Right ventricle myocardium superior (tissue), 1 donor: ENCODE results near the gene FAM81A. TPM values are rescaled to one million over a fixed set of nuclear protein-coding genes. Genes with fewer than 3 reads are reported as not detected.
"Not testable (repeated sequence)": the region's sequence is repeated elsewhere in the genome, so short reads cannot be mapped to it uniquely, and the experiment has no call there.

Experiments
- ATAC-seq: fragments of 200-7000 bp; cut with Tn5 transposase; one replicate; pipeline ENCODE4 v1.9.1; 2020; ENCODE audit warnings: mild to moderate bottlenecking; ENCODE audit not compliant: poor library complexity
- DNase-seq: peaks from one replicate; pipeline ENCODE4 v3.0.0-alpha.2; 2020
- intact Hi-C: fragments of 100-400 bp; cut with DNase I; formaldehyde crosslinking; loops from one replicate; pipeline ENCODE4 v1.11.2; 2022
- long read RNA-seq: library from polyadenylated mRNA; unstranded; transcript quantifications from one replicate; pipeline ENCODE4 v2.0.0, GENCODE V29; 2021
- total RNA-seq: library from RNA; stranded (reverse); fragmentation: NEBNext Ultra II Directional; extraction: Animal tissue kit (Norgen Biotek cat#: 25700); gene quantifications from one replicate; pipeline ENCODE4 v1.2.1, GENCODE V29; 2021
- donor health status: DM: no; HTN: yes; CAD: no; lungs with severe emphysema.

The FAM81A gene
- total RNA-seq = 8.0 TPM
- long read RNA-seq, transcript FAM81A-201 (9 exons, 3,465 nt) = major isoform, 15 of 24 reads
- long read RNA-seq, partial matches to known transcripts = 2 of 24 reads
- long read RNA-seq, other reads (novel, unspliced or antisense) = 5 of 24 reads

- DNase-seq = peak; percentile 91
- ATAC-seq = peak; percentile 97
- intact Hi-C loops = no loop called here
These were observed at the start of gene FAM81A for GRCh38 chr15:59437817-59438624. TSS of gene FAM81A (plus strand) at chr15:59438186. CDS start at chr15:59458627, 20,441 bp downstream.

- ATAC-seq = peak; percentile 29
- intact Hi-C loops = no loop called here
These were observed 49.3 kb upstream of the FAM81A start for GRCh38 chr15:59388670-59389069.

GRCh38 chr15:59392299-59392698 is 45.7 kb upstream of the FAM81A start:
- no peak for DNase-seq
- intact Hi-C loops = no loop called here
- no peak for ATAC-seq

More at GRCh38 chr15:59388670-59389069, 49.3 kb upstream of the FAM81A start:
- DNase-seq = no peak

- ATAC-seq = no peak
- intact Hi-C loops = no loop called here
- no peak for DNase-seq
These were observed 43.8 kb upstream of the FAM81A start for GRCh38 chr15:59394166-59394661.

- intact Hi-C loops = no loop called here
- DNase-seq (no peak), ATAC-seq (no peak)
These were observed 41.8 kb upstream of the FAM81A start for GRCh38 chr15:59396211-59396610.

GRCh38 chr15:59396679-59397078 is 41.3 kb upstream of the FAM81A start:
- DNase-seq = no peak
- no peak for ATAC-seq
- intact Hi-C loops = no loop called here

GRCh38 chr15:59398220-59398619 is 39.8 kb upstream of the FAM81A start:
- intact Hi-C loops = no loop called here
- DNase-seq (no peak), ATAC-seq (no peak)

- intact Hi-C loops = no loop called here
- DNase-seq = no peak
- ATAC-seq = peak; percentile 52
These were observed 38.4 kb upstream of the FAM81A start for GRCh38 chr15:59399465-59400102.

- intact Hi-C loops = no loop called here
- DNase-seq (no peak), ATAC-seq (no peak)
These were observed 37.7 kb upstream of the FAM81A start for GRCh38 chr15:59400103-59400813.

GRCh38 chr15:59401051-59401823 is 36.7 kb upstream of the FAM81A start:
- ATAC-seq, DNase-seq, intact Hi-C loops: not testable (repeated sequence)

- ATAC-seq (no peak), DNase-seq (no peak)
- intact Hi-C loops = no loop called here
These were observed 36.0 kb upstream of the FAM81A start for GRCh38 chr15:59401824-59402569.

GRCh38 chr15:59405079-59405478 is 32.9 kb upstream of the FAM81A start:
- ATAC-seq (no peak), DNase-seq (no peak)
- intact Hi-C loops = no loop called here

GRCh38 chr15:59406446-59406845 is 31.5 kb upstream of the FAM81A start:
- intact Hi-C loops = no loop called here
- DNase-seq (no peak), ATAC-seq (no peak)

GRCh38 chr15:59407946-59408345 is 30.0 kb upstream of the FAM81A start:
- DNase-seq = no peak

GRCh38 chr15:59410391-59410896 is 27.5 kb upstream of the FAM81A start:
- ATAC-seq (no peak), DNase-seq (no peak)
- intact Hi-C loops = no loop called here

More at GRCh38 chr15:59407946-59408345, 30.0 kb upstream of the FAM81A start:
- ATAC-seq = no peak
- intact Hi-C loops = no loop called here

GRCh38 chr15:59413577-59413976 is 24.4 kb upstream of the FAM81A start:
- DNase-seq (no peak), ATAC-seq (no peak)
- intact Hi-C loops = no loop called here

GRCh38 chr15:59416816-59417215 is 21.2 kb upstream of the FAM81A start:
- DNase-seq (no peak), ATAC-seq (no peak)
- intact Hi-C loops = no loop called here

GRCh38 chr15:59419170-59419569 is 18.8 kb upstream of the FAM81A start:
- intact Hi-C loops = no loop called here
- no peak for ATAC-seq
- DNase-seq = no peak
